Measurements from ENCODE around the gene B4GALT7. TPM values are rescaled to one million over a fixed set of nuclear protein-coding genes. Genes with fewer than 3 reads are reported as not detected.
A peak's percentile ranks its signal among the peaks of the same experiment; 100 is the strongest.
"Not testable (repeated sequence)": the region's sequence is repeated elsewhere in the genome, so short reads cannot be mapped to it uniquely, and the experiment has no call there.

The B4GALT7 gene
- total and polyA plus RNA-seq, 7 donors: 4.9 to 25.8 (median 14.3) TPM

GRCh38 chr5:177555228-177555627 is 44.7 kb upstream of the B4GALT7 start:
- intact Hi-C loops (cut with DNase I): loop anchor here (2.0 kb wide), 1 partner anchor 46 kb away; the partner anchor contains the start of gene B4GALT7
- Histone ChIP-seq H3K36me3 (peaks cover 0 to 13% (median 0%) of the 10 kb centered on the region in 4 donors), H3K27me3 (no peaks in the 10 kb centered on the region), H3K9me3 (no peaks in the 10 kb centered on the region), H3K4me3 (peak overlapping the region in 1 of 4 donors; percentile 37), H3K27ac (peak overlapping the region in 1 of 4 donors; percentile 87), H3K4me1 (peaks cover 0 to 40% (median 17%) of the 10 kb centered on the region in 4 donors)
- no peak for DNase-seq
- 94 to 98% methylated on average over 2 of the region's 2 CpGs for whole genome bisulfite sequencing, 2 donors
- TF ChIP-seq POLR2A (IDR thresholded peaks at IDR 0.05) (no peak), EP300 (IDR thresholded peaks at IDR 0.05) (no peak), CTCF (IDR thresholded peaks at IDR 0.05) (no peak)

GRCh38 chr5:177555665-177556064 is 44.3 kb upstream of the B4GALT7 start:
- no peaks in the 10 kb centered on the region for H3K9me3 ChIP-seq
- no peak for DNase-seq
- WGBS, 2 donors: 94 to 95% methylated on average over 5 of the region's 5 CpGs
- no peak overlapping the region for H3K27ac ChIP-seq
- TF ChIP-seq POLR2A (IDR thresholded peaks at IDR 0.05) (no peak), POLR2AphosphoS5 (IDR thresholded peaks at IDR 0.05) (no peak), EP300 (IDR thresholded peaks at IDR 0.05) (no peak), CTCF (IDR thresholded peaks at IDR 0.05) (no peak)
- intact Hi-C loops (cut with DNase I): loop anchor here (2.0 kb wide), 1 partner anchor 45 kb away; the partner anchor contains the start of gene B4GALT7
- peaks cover 0 to 36% (median 15%) of the 10 kb centered on the region in 4 donors for H3K4me1 ChIP-seq
- no peaks in the 10 kb centered on the region for H3K27me3 ChIP-seq
- H3K36me3 ChIP-seq: peaks cover 0 to 9% (median 0%) of the 10 kb centered on the region in 4 donors
- no peak overlapping the region for H3K4me3 ChIP-seq

GRCh38 chr5:177557041-177557647 is 42.8 kb upstream of the B4GALT7 start:
- no peaks in the 10 kb centered on the region for H3K36me3 ChIP-seq
- no peak for DNase-seq
- H3K4me1 ChIP-seq: peaks cover 0 to 24% (median 13%) of the 10 kb centered on the region in 4 donors
- no peaks in the 10 kb centered on the region for H3K9me3 ChIP-seq
- H3K4me3 ChIP-seq: no peak overlapping the region
- 23 to 40% methylated on average over 4 of the region's 4 CpGs for WGBS, 2 donors
- H3K27me3 ChIP-seq: no peaks in the 10 kb centered on the region
- intact Hi-C loops (cut with DNase I): no loop called here
- no peak overlapping the region for H3K27ac ChIP-seq
- no peak for TF ChIP-seq EP300 (IDR thresholded peaks at IDR 0.05)
- no peak for TF ChIP-seq CTCF (IDR thresholded peaks at IDR 0.05)
- TF ChIP-seq POLR2A (IDR thresholded peaks at IDR 0.05): no peak
- TF ChIP-seq POLR2AphosphoS5 (IDR thresholded peaks at IDR 0.05): no peak

GRCh38 chr5:177557796-177558195 is 42.1 kb upstream of the B4GALT7 start:
- Histone ChIP-seq H3K9me3 (no peaks in the 10 kb centered on the region), H3K27ac (no peak overlapping the region), H3K4me3 (no peak overlapping the region), H3K4me1 (peaks cover 0 to 18% (median 8%) of the 10 kb centered on the region in 4 donors), H3K27me3 (no peaks in the 10 kb centered on the region), H3K36me3 (no peaks in the 10 kb centered on the region)
- WGBS, 2 donors: 88 to 92% methylated on average over 5 of the region's 5 CpGs
- intact Hi-C loops (cut with DNase I): no loop called here
- no peak for DNase-seq
- TF ChIP-seq EP300 (IDR thresholded peaks at IDR 0.05) (no peak), CTCF (IDR thresholded peaks at IDR 0.05) (no peak), POLR2AphosphoS5 (IDR thresholded peaks at IDR 0.05) (no peak), POLR2A (IDR thresholded peaks at IDR 0.05) (no peak)

GRCh38 chr5:177559446-177559941 is 40.4 kb upstream of the B4GALT7 start:
- H3K27ac ChIP-seq; DNase-seq; H3K9me3 ChIP-seq; H3K4me3 ChIP-seq; H3K27me3 ChIP-seq; H3K4me1 ChIP-seq; H3K36me3 ChIP-seq; intact Hi-C loops (cut with DNase I): not testable (repeated sequence)
- WGBS, 2 donors: 61 to 67% methylated on average over 8 of the region's 8 CpGs
